Ascending aorta (tissue), 2 donors: Measurements from ENCODE around the gene SUSD6. TPM values are rescaled to one million over a fixed set of nuclear protein-coding genes. Genes with fewer than 3 reads are reported as not detected.

Experiments used
- DNase-seq, 2 donors: peaks; one replicate each; pipeline ENCODE4 v3.0.0-alpha.2; 2019; ENCODE audit warnings: low spot score in 2 of 2
- H3K27ac ChIP-seq, 2 donors: fragments of 200-600 bp; sonication (generic); one replicate each; pipeline ENCODE4 v1.5.1; 2016 to 2017; ENCODE audit warnings: mild to moderate bottlenecking in 1 of 2
- H3K27me3 ChIP-seq: fragments of 200-600 bp; sonication (generic); one replicate; pipeline ENCODE4 v1.5.1; 2017
- H3K36me3 ChIP-seq, 2 donors: fragments of 200-600 bp; sonication (generic); one replicate each; pipeline ENCODE4 v1.5.1; 2016
- H3K4me1 ChIP-seq, 2 donors: fragments of 200-600 bp; sonication (generic); one replicate each; pipeline ENCODE4 v1.5.1; 2016 to 2017; ENCODE audit warnings: mild to moderate bottlenecking in 1 of 2
- H3K4me3 ChIP-seq, 2 donors: fragments of 200-600 bp; sonication (generic); one replicate each; pipeline ENCODE4 v1.5.1; 2016 to 2017; ENCODE audit warnings: mild to moderate bottlenecking in 1 of 2
- H3K9me3 ChIP-seq, 2 donors: fragments of 200-600 bp; sonication (generic); one replicate each; pipeline ENCODE4 v1.5.1; 2016
- intact Hi-C: fragments of 100-400 bp; cut with DNase I; formaldehyde crosslinking; loops from one replicate; pipeline ENCODE4 v1.15.1; 2023
- total RNA-seq: library from RNA; depleted of rRNA; stranded (reverse); fragments of >200 nt; gene quantifications from one replicate; pipeline ENCODE4 v1.1.0, GENCODE V29; 2016
- TF ChIP-seq, protein P1 (sequence below), 3 experiments: fragments of 200-600 bp in 2 of 3; fragments of 450-650 bp in 1 of 3; sonication (generic) in 2 of 3; IDR thresholded peaks; one replicate each; pipeline ENCODE4 v1.5.1; 2016 to 2019; ENCODE audit warnings: antibody characterized with exemption in 3 of 3, mild to moderate bottlenecking in 1 of 3, moderate library complexity in 1 of 3

The SUSD6 gene
- total RNA-seq, 1 donor from 2014 or later: 23.3 TPM

DNA sequence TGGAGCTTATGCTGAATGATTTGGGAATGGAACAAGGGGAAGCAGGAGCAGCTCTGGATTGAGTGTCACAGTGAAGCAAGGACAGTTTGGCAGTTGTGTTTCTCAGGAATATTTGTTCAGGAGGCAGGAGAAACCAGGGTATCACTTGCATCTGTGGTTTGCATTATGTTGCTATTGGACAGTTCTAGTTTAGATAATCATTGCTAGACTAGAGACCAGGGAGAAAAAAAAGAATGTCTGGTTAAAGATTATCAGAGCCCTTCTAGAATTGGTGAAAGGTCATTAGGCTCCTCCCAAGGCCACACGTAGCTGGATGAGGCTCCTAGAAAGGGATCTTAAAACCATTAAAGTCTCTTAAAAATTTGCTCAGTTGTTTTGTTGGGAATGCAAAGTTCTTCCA, 138.6 kb downstream of the SUSD6 start:
- intact Hi-C loops: no loop called here
- no peaks in the 10 kb centered on the region for H3K36me3 ChIP-seq
- H3K27ac ChIP-seq: no peak overlapping the region
- H3K9me3 ChIP-seq: no peaks in the 10 kb centered on the region
- no peak overlapping the region for H3K4me3 ChIP-seq
- H3K4me1 ChIP-seq: no peaks in the 10 kb centered on the region
- H3K27me3 ChIP-seq: no peaks in the 10 kb centered on the region
- TF ChIP-seq, protein P1, sequence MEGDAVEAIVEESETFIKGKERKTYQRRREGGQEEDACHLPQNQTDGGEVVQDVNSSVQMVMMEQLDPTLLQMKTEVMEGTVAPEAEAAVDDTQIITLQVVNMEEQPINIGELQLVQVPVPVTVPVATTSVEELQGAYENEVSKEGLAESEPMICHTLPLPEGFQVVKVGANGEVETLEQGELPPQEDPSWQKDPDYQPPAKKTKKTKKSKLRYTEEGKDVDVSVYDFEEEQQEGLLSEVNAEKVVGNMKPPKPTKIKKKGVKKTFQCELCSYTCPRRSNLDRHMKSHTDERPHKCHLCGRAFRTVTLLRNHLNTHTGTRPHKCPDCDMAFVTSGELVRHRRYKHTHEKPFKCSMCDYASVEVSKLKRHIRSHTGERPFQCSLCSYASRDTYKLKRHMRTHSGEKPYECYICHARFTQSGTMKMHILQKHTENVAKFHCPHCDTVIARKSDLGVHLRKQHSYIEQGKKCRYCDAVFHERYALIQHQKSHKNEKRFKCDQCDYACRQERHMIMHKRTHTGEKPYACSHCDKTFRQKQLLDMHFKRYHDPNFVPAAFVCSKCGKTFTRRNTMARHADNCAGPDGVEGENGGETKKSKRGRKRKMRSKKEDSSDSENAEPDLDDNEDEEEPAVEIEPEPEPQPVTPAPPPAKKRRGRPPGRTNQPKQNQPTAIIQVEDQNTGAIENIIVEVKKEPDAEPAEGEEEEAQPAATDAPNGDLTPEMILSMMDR (IDR thresholded peaks at IDR 0.05): no peak
- no peak for DNase-seq

DNA sequence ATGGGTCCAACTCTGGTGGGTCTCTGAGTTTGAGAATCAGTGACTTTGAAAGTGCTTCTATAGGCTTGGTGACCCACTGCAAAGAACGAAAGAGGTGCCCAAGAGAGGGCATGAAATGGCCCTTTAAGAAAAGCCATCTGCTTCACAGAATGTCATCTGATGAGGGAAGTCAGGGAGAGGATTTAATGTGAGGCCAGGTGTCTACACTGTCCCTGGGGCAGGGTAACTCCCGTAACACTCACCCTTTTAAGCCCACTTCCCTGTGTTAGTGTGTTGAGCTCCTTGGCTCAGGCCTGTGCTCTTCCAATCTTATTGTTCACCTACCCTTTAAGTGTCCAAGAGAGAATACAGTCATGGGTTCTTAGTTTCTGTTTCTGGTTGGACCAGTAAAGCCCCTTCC, 139.1 kb downstream of the SUSD6 start:
- H3K27ac ChIP-seq: no peak overlapping the region
- H3K4me3 ChIP-seq: no peak overlapping the region
- intact Hi-C loops: no loop called here
- H3K4me1 ChIP-seq: no peaks in the 10 kb centered on the region
- no peaks in the 10 kb centered on the region for H3K9me3 ChIP-seq
- DNase-seq: no peak
- TF ChIP-seq, protein P1 (IDR thresholded peaks at IDR 0.05): no peak
- no peaks in the 10 kb centered on the region for H3K36me3 ChIP-seq
- H3K27me3 ChIP-seq: no peaks in the 10 kb centered on the region

DNA sequence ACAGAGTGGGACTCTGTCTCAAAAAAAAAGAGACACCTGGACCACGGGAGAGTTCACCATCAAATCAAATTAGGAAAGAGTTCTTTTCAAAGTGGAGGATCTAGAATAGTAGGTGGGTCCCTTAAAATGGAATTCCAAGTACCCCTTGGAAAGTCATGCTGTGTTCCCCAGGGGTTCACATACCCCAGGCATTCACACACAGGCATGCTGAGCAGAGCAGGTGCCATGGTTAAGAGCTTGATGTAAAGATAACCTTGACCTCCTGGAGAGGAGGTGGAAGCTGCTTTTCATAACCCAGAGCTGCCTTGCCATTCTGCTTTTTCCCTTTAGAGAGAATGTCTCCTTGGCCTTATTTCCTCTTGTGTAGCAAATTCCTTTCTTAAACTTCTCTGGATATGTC, 141.4 kb downstream of the SUSD6 start:
- Histone ChIP-seq H3K27me3 (no peaks in the 10 kb centered on the region), H3K4me1 (no peaks in the 10 kb centered on the region), H3K4me3 (no peak overlapping the region), H3K36me3 (no peaks in the 10 kb centered on the region), H3K27ac (no peak overlapping the region), H3K9me3 (no peaks in the 10 kb centered on the region)
- DNase-seq: no peak
- intact Hi-C loops: no loop called here
- TF ChIP-seq, protein P1 (IDR thresholded peaks at IDR 0.05): no peak

DNA sequence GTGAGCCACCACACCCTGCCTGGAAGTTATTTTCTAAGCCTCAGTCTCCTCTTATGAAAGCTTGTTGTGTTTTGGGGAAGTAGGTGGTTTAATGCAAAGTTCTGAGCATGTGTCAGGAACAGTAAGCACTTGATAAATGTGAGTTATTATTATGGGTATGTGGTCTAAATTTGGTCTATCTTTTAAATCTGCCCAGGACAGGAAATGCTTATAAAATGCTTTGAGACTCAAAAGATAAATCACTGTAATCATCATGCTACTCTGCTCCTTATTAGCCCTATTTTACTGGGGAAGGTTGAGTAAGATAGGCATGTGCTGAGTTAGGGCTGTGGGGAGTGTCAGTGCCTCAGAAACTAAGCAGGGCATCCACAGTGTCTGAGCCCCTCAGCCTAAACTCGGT, 142.5 kb downstream of the SUSD6 start:
- H3K27me3 ChIP-seq: no peaks in the 10 kb centered on the region

DNA sequence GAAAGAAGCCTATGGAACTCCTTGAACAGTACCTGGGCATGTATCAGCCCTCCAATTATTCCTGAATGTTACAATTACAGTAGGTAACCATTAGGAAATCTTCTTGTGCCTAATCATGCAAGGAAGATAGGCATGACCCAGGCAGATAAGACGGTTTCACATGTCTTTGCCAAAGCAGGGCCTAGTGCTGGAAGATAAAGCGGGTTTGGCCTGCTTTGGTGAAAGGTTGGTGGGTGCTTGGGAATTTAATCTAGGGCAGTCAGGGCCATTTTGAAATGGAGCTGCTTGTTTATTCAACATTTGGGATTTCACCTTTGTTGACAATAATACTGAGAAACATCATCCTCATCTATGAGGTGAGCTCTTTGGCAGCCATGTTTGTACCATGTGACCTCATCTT, 143.1 kb downstream of the SUSD6 start:
- intact Hi-C loops: no loop called here
- Histone ChIP-seq H3K4me1 (no peaks in the 10 kb centered on the region), H3K27me3 (no peaks in the 10 kb centered on the region), H3K9me3 (no peaks in the 10 kb centered on the region), H3K36me3 (no peaks in the 10 kb centered on the region), H3K27ac (no peak overlapping the region), H3K4me3 (no peak overlapping the region)
- TF ChIP-seq, protein P1 (IDR thresholded peaks at IDR 0.05): no peak
- no peak for DNase-seq

More for the DNA sequence above, 142.5 kb downstream of the SUSD6 start:
- H3K36me3 ChIP-seq: no peaks in the 10 kb centered on the region
- H3K9me3 ChIP-seq: no peaks in the 10 kb centered on the region
- H3K4me1 ChIP-seq: no peaks in the 10 kb centered on the region
- no peak overlapping the region for H3K27ac ChIP-seq
- no peak overlapping the region for H3K4me3 ChIP-seq
- no peak for DNase-seq
- TF ChIP-seq, protein P1 (IDR thresholded peaks at IDR 0.05): no peak
- intact Hi-C loops: no loop called here

DNA sequence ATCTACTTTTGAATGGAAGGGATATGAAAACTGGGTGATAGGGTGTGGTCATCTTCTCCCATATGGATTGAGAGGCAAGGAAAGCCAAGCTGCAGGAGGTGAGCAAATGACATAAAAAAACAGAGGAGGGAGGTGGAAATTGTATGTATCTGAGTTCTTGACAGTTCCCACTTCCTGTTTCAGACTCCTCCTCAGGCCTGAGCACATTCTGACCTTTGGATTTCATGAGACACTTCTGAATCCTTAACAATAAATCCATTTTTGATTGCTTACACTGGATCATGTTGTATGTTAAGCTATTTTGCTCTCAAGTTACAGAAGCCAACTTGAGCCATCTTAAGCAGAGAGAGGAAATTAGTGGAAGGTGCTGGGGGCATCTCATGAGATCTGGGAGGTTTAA, 143.9 kb downstream of the SUSD6 start:
- no peaks in the 10 kb centered on the region for H3K4me1 ChIP-seq
- H3K36me3 ChIP-seq: no peaks in the 10 kb centered on the region
- H3K27ac ChIP-seq: no peak overlapping the region
- intact Hi-C loops: no loop called here
- no peaks in the 10 kb centered on the region for H3K9me3 ChIP-seq
- TF ChIP-seq, protein P1 (IDR thresholded peaks at IDR 0.05): no peak
- no peaks in the 10 kb centered on the region for H3K27me3 ChIP-seq
- no peak for DNase-seq
- no peak overlapping the region for H3K4me3 ChIP-seq
